Parathyroid adenoma (tissue), 2 donors: ENCODE results near the gene ERC1.

ENCODE experiments used
- H2AFZ ChIP-seq: fragments of 300-600 bp; sonication (generic); one replicate; pipeline ENCODE4 v1.7.0; 2017; ENCODE audit warnings: antibody characterized with exemption, mild to moderate bottlenecking
- H3K27ac ChIP-seq: fragments of 300-600 bp; sonication (generic); one replicate; pipeline ENCODE4 v1.7.0; 2017
- H3K27me3 ChIP-seq: fragments of 300-600 bp; sonication (generic); one replicate; pipeline ENCODE4 v1.7.0; 2017; ENCODE audit warnings: low read length; ENCODE audit not compliant: control insufficient read depth, insufficient read depth
- H3K36me3 ChIP-seq: fragments of 300-600 bp; sonication (generic); one replicate; pipeline ENCODE4 v1.7.0; 2017; ENCODE audit warnings: low read length; ENCODE audit not compliant: control insufficient read depth, insufficient read depth
- H3K4me1 ChIP-seq: fragments of 300-600 bp; sonication (generic); one replicate; pipeline ENCODE4 v1.7.0; 2017; ENCODE audit warnings: control low read depth
- H3K4me2 ChIP-seq: fragments of 300-600 bp; sonication (generic); one replicate; pipeline ENCODE4 v1.7.0; 2017; ENCODE audit warnings: low read length
- H3K4me3 ChIP-seq: fragments of 300-600 bp; sonication (generic); one replicate; pipeline ENCODE4 v1.7.0; 2017; ENCODE audit warnings: low read depth, low read length
- H3K79me2 ChIP-seq: fragments of 300-600 bp; sonication (generic); one replicate; pipeline ENCODE4 v1.7.0; 2017; ENCODE audit warnings: control low read depth
- H3K9ac ChIP-seq: fragments of 300-600 bp; sonication (generic); one replicate; pipeline ENCODE4 v1.7.0; 2017; ENCODE audit warnings: mild to moderate bottlenecking
- H3K9me3 ChIP-seq: fragments of 300-600 bp; sonication (generic); one replicate; pipeline ENCODE4 v1.7.0; 2017; ENCODE audit warnings: low read length; ENCODE audit not compliant: control insufficient read depth
- CTCF ChIP-seq: fragments of 300-600 bp; sonication (generic); IDR thresholded peaks from one replicate; pipeline ENCODE4 v1.7.0; 2017; ENCODE audit warnings: antibody characterized with exemption, mild to moderate bottlenecking
- donor health status: primary hyperparathyroidism.

The ERC1 gene

DNA sequence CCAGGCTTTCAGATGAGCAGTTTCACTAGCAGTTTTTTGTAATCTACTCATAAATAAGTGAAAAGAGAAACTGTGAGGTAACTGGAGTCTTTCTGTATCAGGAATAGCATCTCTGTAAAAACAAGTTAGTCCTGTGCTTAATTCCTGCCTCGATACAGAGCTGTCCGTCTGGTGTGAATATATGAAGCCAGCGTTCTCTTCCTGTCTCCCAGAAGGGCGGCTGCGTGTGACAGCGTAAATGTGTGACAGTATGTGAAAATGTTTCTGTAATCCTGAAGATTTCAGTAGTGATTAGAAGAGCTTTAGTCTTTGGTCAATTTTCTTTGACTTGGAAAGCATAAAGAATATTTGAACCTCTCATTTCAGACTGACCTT is 453.1 kb downstream of the ERC1 start:
- Histone ChIP-seq H3K27me3 (no peaks in the 10 kb centered on the region), H3K4me1 (no peaks in the 10 kb centered on the region), H3K4me2 (no peak overlapping the region), H3K79me2 (no peaks in the 10 kb centered on the region), H2AFZ (no peak overlapping the region), H3K4me3 (no peak overlapping the region), H3K9me3 (no peaks in the 10 kb centered on the region), H3K36me3 (no peaks in the 10 kb centered on the region), H3K27ac (no peak overlapping the region), H3K9ac (no peak overlapping the region)
- TF ChIP-seq CTCF, result no peak

DNA sequence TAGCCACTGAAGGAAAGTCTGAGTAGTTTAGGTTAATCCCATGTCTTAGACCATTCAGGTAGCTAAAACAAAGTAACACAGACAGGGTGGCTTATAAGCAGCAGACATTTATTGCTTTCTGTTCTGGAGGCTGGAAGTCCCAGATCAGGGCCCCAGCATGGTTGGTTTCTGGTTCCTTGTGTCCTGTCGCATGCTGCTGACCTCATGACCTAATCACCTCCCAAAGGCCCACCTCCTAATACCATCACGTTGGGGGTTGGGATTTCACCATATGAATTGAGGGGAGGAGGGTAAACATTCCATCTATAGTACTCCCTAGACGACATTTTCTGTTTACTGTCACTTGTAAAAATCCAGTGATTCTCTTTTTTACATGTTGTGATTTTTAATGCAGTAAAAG is 454.8 kb downstream of the ERC1 start:
- H3K9me3 ChIP-seq, result no peaks in the 10 kb centered on the region
- H3K27ac ChIP-seq, result no peak overlapping the region

DNA sequence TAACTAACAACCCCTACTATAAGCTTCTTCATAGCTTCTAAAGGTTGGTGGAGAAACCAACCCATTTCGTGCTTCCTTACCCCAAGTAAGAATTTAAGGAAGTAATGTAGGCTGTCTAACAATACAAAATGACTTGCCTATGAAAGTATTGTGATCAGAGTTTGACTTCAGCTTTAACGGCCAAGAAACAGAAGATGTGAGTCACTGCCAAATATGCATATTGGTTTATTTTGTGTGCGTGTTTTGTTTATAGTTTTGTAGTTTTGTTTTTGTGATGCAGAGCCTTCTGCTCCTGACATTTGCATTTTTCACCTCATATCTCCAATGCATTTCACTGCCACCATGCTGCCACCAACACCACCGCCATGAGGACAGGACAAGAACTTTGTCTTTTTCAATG is 457.3 kb downstream of the ERC1 start:
- no peak overlapping the region for H3K9ac ChIP-seq
- H3K4me1 ChIP-seq, result no peaks in the 10 kb centered on the region
- H3K27ac ChIP-seq, result no peak overlapping the region
- H2AFZ ChIP-seq, result no peak overlapping the region
- H3K4me3 ChIP-seq, result no peak overlapping the region
- no peaks in the 10 kb centered on the region for H3K79me2 ChIP-seq
- no peaks in the 10 kb centered on the region for H3K27me3 ChIP-seq
- H3K9me3 ChIP-seq, result no peaks in the 10 kb centered on the region
- no peak overlapping the region for H3K4me2 ChIP-seq
- no peaks in the 10 kb centered on the region for H3K36me3 ChIP-seq
- TF ChIP-seq CTCF, result no peak

More for the DNA sequence above, 454.8 kb downstream of the ERC1 start:
- no peaks in the 10 kb centered on the region for H3K79me2 ChIP-seq
- H3K4me3 ChIP-seq, result no peak overlapping the region
- H3K36me3 ChIP-seq, result no peaks in the 10 kb centered on the region
- H3K27me3 ChIP-seq, result no peaks in the 10 kb centered on the region
- no peak overlapping the region for H3K4me2 ChIP-seq
- TF ChIP-seq CTCF, result no peak
- H3K4me1 ChIP-seq, result no peaks in the 10 kb centered on the region
- H3K9ac ChIP-seq, result no peak overlapping the region
- no peak overlapping the region for H2AFZ ChIP-seq

DNA sequence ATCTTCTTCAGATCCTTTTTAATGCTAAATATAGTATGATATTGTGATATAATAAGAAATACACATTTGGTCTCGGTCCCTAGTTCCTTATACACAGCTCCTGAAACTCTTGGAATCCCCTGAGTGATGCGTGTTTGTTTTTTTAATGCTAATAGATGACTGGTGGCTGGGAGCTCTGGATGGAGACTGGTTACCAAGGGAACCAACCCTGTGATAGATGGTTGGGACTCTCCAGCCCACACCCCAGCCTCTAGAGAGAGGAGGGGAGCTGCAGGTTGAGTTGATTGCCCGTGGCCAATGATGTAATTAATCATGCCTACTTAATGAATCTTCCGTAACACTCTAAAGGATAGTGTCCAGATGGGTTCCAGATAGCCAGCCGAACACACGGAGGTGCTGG is 462.8 kb downstream of the ERC1 start:
- no peaks in the 10 kb centered on the region for H3K9me3 ChIP-seq
- no peak for TF ChIP-seq CTCF

GRCh38 chr12:1456885-1457284 is 465.9 kb downstream of the ERC1 start:
- Histone ChIP-seq H2AFZ (no peak overlapping the region), H3K4me2 (no peak overlapping the region), H3K36me3 (no peaks in the 10 kb centered on the region), H3K27ac (no peak overlapping the region), H3K4me3 (no peak overlapping the region), H3K79me2 (no peaks in the 10 kb centered on the region), H3K27me3 (no peaks in the 10 kb centered on the region), H3K4me1 (no peaks in the 10 kb centered on the region), H3K9me3 (no peaks in the 10 kb centered on the region), H3K9ac (no peak overlapping the region)
- no peak for TF ChIP-seq CTCF

More for the DNA sequence above, 462.8 kb downstream of the ERC1 start:
- Histone ChIP-seq H3K4me1 (no peaks in the 10 kb centered on the region), H3K4me2 (no peak overlapping the region), H2AFZ (no peak overlapping the region), H3K27me3 (no peaks in the 10 kb centered on the region), H3K4me3 (no peak overlapping the region), H3K79me2 (no peaks in the 10 kb centered on the region), H3K27ac (no peak overlapping the region), H3K36me3 (no peaks in the 10 kb centered on the region), H3K9ac (no peak overlapping the region)
